Activated CD4-positive, CD25-positive, alpha-beta regulatory T cell treated with anti-CD3 and anti-CD28 coated beads, Interleukin-2, amount 50 U/mL, for 16 hours (primary cell): ENCODE data around the gene PC.

Source experiments
- DNase-seq: peaks from one replicate; pipeline ENCODE4 v3.0.0-alpha.2; 2020; ENCODE audit warnings: low read depth, low spot score

PC gene

GRCh38 chr11:66885469-66885868 is 72.7 kb downstream of the PC start:
- DNase-seq: no peak

- no peak for DNase-seq
These were observed 73.7 kb downstream of the PC start for GRCh38 chr11:66884443-66884842.

GRCh38 chr11:66883016-66883965 is 74.9 kb downstream of the PC start:
- DNase-seq: peak; percentile 28

GRCh38 chr11:66882561-66883015 is 75.6 kb downstream of the PC start:
- DNase-seq: no peak

- DNase-seq: no peak
These were observed 76.2 kb downstream of the PC start for GRCh38 chr11:66881927-66882452.

GRCh38 chr11:66881451-66881835 is 76.7 kb downstream of the PC start:
- no peak for DNase-seq

- no peak for DNase-seq
These were observed 77.4 kb downstream of the PC start for GRCh38 chr11:66880496-66881450.

- DNase-seq: no peak
These were observed 78.2 kb downstream of the PC start for GRCh38 chr11:66879999-66880398.

GRCh38 chr11:66879583-66879982 is 78.6 kb downstream of the PC start:
- no peak for DNase-seq

GRCh38 chr11:66879000-66879399 is 79.2 kb downstream of the PC start:
- DNase-seq: no peak

- no peak for DNase-seq
These were observed 79.7 kb downstream of the PC start for GRCh38 chr11:66878474-66878873.

- DNase-seq: no peak
These were observed 80.4 kb downstream of the PC start for GRCh38 chr11:66877588-66878385.

GRCh38 chr11:66875378-66875777 is 82.8 kb downstream of the PC start:
- DNase-seq: no peak

- no peak for DNase-seq
These were observed 84.0 kb downstream of the PC start for GRCh38 chr11:66874232-66874631.

- DNase-seq: no peak
These were observed 86.7 kb downstream of the PC start for GRCh38 chr11:66871521-66871901.

- no peak for DNase-seq
These were observed 87.3 kb downstream of the PC start for GRCh38 chr11:66870616-66871520.

- DNase-seq: no peak
These were observed 88.1 kb downstream of the PC start for GRCh38 chr11:66870131-66870530.

- DNase-seq: no peak
These were observed 88.7 kb downstream of the PC start for GRCh38 chr11:66869567-66869870.

GRCh38 chr11:66868726-66869566 is 89.2 kb downstream of the PC start:
- DNase-seq: peak; percentile 53
